GM19043 (cell line): ENCODE data around the gene GSN.

Experiments
- ATAC-seq: cut with Tn5 transposase; IDR thresholded peaks from one replicate; pipeline ENCODE4 v1.9.1; 2021; ENCODE audit warnings: low read depth; ENCODE audit not compliant: unreplicated experiment

GSN gene

GRCh38 chr9:121272401-121272948 is 4.5 kb downstream of the GSN start:
- no peak for ATAC-seq

- ATAC-seq: no peak
These were observed 5.3 kb downstream of the GSN start for GRCh38 chr9:121273064-121273775.

- ATAC-seq: no peak
These were observed 6.9 kb downstream of the GSN start for GRCh38 chr9:121274851-121275250.

- no peak for ATAC-seq
These were observed 8.1 kb downstream of the GSN start for GRCh38 chr9:121275781-121276658.

GRCh38 chr9:121277026-121277425 is 9.1 kb downstream of the GSN start:
- no peak for ATAC-seq

- no peak for ATAC-seq
These were observed 9.7 kb downstream of the GSN start for GRCh38 chr9:121277518-121278295.

- ATAC-seq: no peak
These were observed 10.7 kb downstream of the GSN start for GRCh38 chr9:121278477-121279261.

GRCh38 chr9:121279776-121280388 is 11.9 kb downstream of the GSN start:
- ATAC-seq: no peak

GRCh38 chr9:121280715-121281613 is 13.0 kb downstream of the GSN start:
- ATAC-seq: no peak

GRCh38 chr9:121281614-121282276 is 13.8 kb downstream of the GSN start:
- ATAC-seq: no peak

GRCh38 chr9:121282277-121283079 is 14.5 kb downstream of the GSN start:
- no peak for ATAC-seq

GRCh38 chr9:121283080-121283398 is 15.1 kb downstream of the GSN start:
- no peak for ATAC-seq

- no peak for ATAC-seq
These were observed 16.1 kb downstream of the GSN start for GRCh38 chr9:121283856-121284732.

GRCh38 chr9:121284733-121285451 is 16.9 kb downstream of the GSN start:
- ATAC-seq: no peak

GRCh38 chr9:121285835-121286687 is 18.1 kb downstream of the GSN start:
- ATAC-seq: no peak
